Nephron (organoid): ENCODE results near the gene ME3.
"Not testable (repeated sequence)": the region's sequence is repeated elsewhere in the genome, so short reads cannot be mapped to it uniquely, and the experiment has no call there.

Source experiments
- H3K27ac Mint-ChIP-seq, 3 experiments: 2 replicates each; pipeline ENCODE4 v1.8.0; 2020; ENCODE audit warnings: mixed read lengths in 3 of 3, mild to moderate bottlenecking in 2 of 3, moderate library complexity in 1 of 3
- H3K27me3 Mint-ChIP-seq: 2 replicates; pipeline ENCODE4 v1.8.0; 2021; ENCODE audit warnings: low read depth, mild to moderate bottlenecking, moderate library complexity, mixed read lengths
- H3K36me3 Mint-ChIP-seq: 2 replicates; pipeline ENCODE4 v1.8.0; 2020; ENCODE audit warnings: low read depth, mixed read lengths
- H3K4me1 Mint-ChIP-seq: 2 replicates; pipeline ENCODE4 v1.8.0; 2020; ENCODE audit warnings: mixed read lengths
- H3K4me3 Mint-ChIP-seq, 3 experiments: 2 replicates each; pipeline ENCODE4 v1.8.0; 2020; ENCODE audit warnings: mild to moderate bottlenecking in 3 of 3, mixed read lengths in 3 of 3, moderate library complexity in 2 of 3
- H3K9me3 Mint-ChIP-seq: 2 replicates; pipeline ENCODE4 v1.8.0; 2020; ENCODE audit warnings: mixed read lengths
- TF ChIP-seq, protein P1 (sequence below), 3 experiments: fragments of 200-600 bp; sonication (generic); IDR thresholded peaks; one replicate each; pipeline ENCODE4 v1.5.0; 2021; ENCODE audit warnings: antibody characterized with exemption in 3 of 3; ENCODE audit not compliant: unreplicated experiment in 3 of 3

The ME3 gene

GRCh38 chr11:86438685-86439084, 233.7 kb downstream of the ME3 start:
- peaks cover 15% of the 10 kb centered on the region for H3K4me1 Mint-ChIP-seq
- peak overlapping the region in 1 of 3 experiments; percentile 7 for H3K27ac Mint-ChIP-seq
- H3K4me3 Mint-ChIP-seq = no peak overlapping the region
- TF ChIP-seq, protein P1, sequence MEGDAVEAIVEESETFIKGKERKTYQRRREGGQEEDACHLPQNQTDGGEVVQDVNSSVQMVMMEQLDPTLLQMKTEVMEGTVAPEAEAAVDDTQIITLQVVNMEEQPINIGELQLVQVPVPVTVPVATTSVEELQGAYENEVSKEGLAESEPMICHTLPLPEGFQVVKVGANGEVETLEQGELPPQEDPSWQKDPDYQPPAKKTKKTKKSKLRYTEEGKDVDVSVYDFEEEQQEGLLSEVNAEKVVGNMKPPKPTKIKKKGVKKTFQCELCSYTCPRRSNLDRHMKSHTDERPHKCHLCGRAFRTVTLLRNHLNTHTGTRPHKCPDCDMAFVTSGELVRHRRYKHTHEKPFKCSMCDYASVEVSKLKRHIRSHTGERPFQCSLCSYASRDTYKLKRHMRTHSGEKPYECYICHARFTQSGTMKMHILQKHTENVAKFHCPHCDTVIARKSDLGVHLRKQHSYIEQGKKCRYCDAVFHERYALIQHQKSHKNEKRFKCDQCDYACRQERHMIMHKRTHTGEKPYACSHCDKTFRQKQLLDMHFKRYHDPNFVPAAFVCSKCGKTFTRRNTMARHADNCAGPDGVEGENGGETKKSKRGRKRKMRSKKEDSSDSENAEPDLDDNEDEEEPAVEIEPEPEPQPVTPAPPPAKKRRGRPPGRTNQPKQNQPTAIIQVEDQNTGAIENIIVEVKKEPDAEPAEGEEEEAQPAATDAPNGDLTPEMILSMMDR (IDR thresholded peaks at IDR 0.05; ENCODE audit: unreplicated experiment in 3 of 3) = no peak
- H3K9me3 Mint-ChIP-seq = no peaks in the 10 kb centered on the region
- H3K27me3 Mint-ChIP-seq = no peaks in the 10 kb centered on the region
- no peaks in the 10 kb centered on the region for H3K36me3 Mint-ChIP-seq

GRCh38 chr11:86435711-86436110, 236.7 kb downstream of the ME3 start:
- Mint-ChIP-seq H3K27ac (no peak overlapping the region), H3K4me1 (peaks cover 13% of the 10 kb centered on the region), H3K36me3 (peaks cover 15% of the 10 kb centered on the region), H3K4me3 (no peak overlapping the region), H3K27me3 (no peaks in the 10 kb centered on the region), H3K9me3 (peaks cover 9% of the 10 kb centered on the region)
- TF ChIP-seq, protein P1 (IDR thresholded peaks at IDR 0.05; ENCODE audit: unreplicated experiment in 3 of 3) = no peak

GRCh38 chr11:86433361-86434095, 238.9 kb downstream of the ME3 start:
- peaks cover 17% of the 10 kb centered on the region for H3K36me3 Mint-ChIP-seq
- H3K27ac Mint-ChIP-seq, H3K4me1 Mint-ChIP-seq, H3K4me3 Mint-ChIP-seq, H3K27me3 Mint-ChIP-seq: not testable (repeated sequence)
- peaks cover 19% of the 10 kb centered on the region for H3K9me3 Mint-ChIP-seq

GRCh38 chr11:86431258-86431657, 241.2 kb downstream of the ME3 start:
- peaks cover 26% of the 10 kb centered on the region for H3K36me3 Mint-ChIP-seq
- peaks cover 37% of the 10 kb centered on the region for H3K9me3 Mint-ChIP-seq
- H3K27me3 Mint-ChIP-seq = no peaks in the 10 kb centered on the region
- no peak overlapping the region for H3K4me3 Mint-ChIP-seq
- H3K27ac Mint-ChIP-seq = no peak overlapping the region
- TF ChIP-seq, protein P1 (IDR thresholded peaks at IDR 0.05; ENCODE audit: unreplicated experiment in 3 of 3) = no peak
- peaks cover 6% of the 10 kb centered on the region for H3K4me1 Mint-ChIP-seq

DNA sequence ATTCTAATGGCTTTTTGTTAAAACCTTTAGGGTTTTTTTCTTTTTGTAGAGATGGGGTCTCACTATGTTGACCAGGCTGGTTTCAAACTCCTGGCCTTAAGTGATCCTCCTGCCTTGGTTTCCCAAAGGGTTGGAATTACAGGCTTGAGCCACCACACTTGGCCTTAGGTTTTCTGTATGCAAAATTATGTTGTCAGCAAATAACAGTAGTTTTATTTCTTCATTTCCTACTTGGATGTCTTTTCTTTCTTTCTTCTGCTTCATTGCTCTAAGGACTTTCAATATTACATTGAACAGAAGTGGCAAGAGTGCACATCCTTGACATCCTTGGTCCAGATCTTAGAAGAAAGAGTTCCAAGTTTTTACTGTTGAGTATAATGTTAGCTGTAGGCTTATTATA, 245.0 kb downstream of the ME3 start:
- Mint-ChIP-seq H3K27me3 (no peaks in the 10 kb centered on the region), H3K4me1 (peaks cover 12% of the 10 kb centered on the region), H3K4me3 (no peak overlapping the region), H3K27ac (no peak overlapping the region), H3K9me3 (peaks cover 33% of the 10 kb centered on the region), H3K36me3 (peaks cover 20% of the 10 kb centered on the region)
- TF ChIP-seq, protein P1 (IDR thresholded peaks at IDR 0.05; ENCODE audit: unreplicated experiment in 3 of 3) = no peak

DNA sequence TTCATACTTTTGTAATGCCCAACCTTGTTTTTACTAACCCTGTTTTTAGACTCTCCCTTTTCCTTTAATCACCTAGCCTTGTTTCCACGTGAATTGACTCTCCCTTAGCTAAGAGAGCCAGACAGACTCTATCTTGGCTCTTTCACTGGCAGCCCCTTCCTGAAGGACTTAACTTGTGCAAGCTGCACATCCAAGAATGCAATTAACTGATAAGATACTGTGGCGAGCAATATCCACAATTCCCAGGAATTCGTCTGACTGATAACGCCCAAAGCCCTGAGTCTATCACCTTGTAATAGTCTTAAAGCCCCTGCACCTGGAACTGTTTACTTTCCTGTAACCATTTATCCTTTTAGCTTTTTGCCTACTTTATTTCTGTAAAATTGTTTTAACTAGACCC, 248.9 kb downstream of the ME3 start:
- not testable (repeated sequence) for H3K27me3 Mint-ChIP-seq, H3K36me3 Mint-ChIP-seq, H3K4me3 Mint-ChIP-seq, H3K4me1 Mint-ChIP-seq
- Mint-ChIP-seq H3K9me3 (peaks cover 18% of the 10 kb centered on the region), H3K27ac (peak overlapping the region in 1 of 3 experiments; percentile 21)

DNA sequence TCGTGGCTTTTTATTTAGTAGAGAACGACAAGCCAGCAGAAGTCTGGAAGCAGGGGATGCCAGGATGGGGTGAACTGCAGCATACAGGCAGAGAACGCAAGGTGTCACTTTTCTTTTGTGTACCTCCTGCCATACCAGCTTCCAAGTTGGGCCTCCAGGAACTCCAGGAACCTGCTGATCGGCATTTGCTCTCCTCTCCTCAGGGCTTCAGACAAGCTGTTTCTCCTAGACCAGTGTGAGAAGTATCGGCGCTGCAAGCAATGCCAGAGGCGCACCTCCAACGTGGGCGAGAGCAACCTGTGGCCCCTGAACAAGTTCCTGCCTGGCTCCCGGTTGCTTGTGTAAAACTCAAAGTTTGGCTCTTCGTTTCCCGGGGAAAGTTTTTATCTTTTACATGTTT, 250.0 kb downstream of the ME3 start:
- Mint-ChIP-seq H3K4me1 (peaks cover 5% of the 10 kb centered on the region), H3K36me3 (peaks cover 4% of the 10 kb centered on the region), H3K4me3 (no peak overlapping the region), H3K9me3 (peaks cover 11% of the 10 kb centered on the region), H3K27ac (no peak overlapping the region), H3K27me3 (no peaks in the 10 kb centered on the region)
- TF ChIP-seq, protein P1 (IDR thresholded peaks at IDR 0.05; ENCODE audit: unreplicated experiment in 3 of 3) = no peak
